GM18507 (cell line): ENCODE measurements around the gene ATXN1.
A peak's percentile ranks its signal among the peaks of the same experiment; 100 is the strongest.

ENCODE experiments used
- DNase-seq: peaks from one replicate; pipeline ENCODE4 v3.0.0; 2011; ENCODE audit warnings: low read depth; ENCODE audit not compliant: insufficient read length; ENCODE audit errors: extremely low spot score
- FAIRE-seq: peaks from 2 replicates; lab custom pipeline; 2011; peaks lifted over from hg19 to GRCh38; lab: Jason Lieb, UNC

ATXN1 gene

DNA sequence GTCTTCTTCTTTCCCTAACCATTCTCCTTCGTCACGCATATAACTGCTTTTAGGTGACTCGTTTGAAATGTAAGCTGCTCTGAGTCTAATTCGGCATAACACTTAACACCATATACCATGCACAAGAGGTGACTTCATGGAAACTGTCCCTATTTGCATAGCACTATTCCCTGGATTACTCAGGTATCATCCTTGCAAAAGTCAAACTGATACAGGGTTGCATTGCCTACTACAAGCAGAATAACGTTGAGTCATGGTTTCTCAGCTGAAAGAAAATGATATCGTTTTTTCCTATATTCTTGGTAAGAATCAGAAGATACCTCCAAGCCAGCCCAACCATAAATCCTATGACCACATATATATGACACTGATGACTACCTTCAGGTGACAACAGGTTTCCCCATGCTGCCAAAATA is 227.5 kb downstream of the ATXN1 start:
- FAIRE-seq, result no peak
- DNase-seq, result no peak

DNA sequence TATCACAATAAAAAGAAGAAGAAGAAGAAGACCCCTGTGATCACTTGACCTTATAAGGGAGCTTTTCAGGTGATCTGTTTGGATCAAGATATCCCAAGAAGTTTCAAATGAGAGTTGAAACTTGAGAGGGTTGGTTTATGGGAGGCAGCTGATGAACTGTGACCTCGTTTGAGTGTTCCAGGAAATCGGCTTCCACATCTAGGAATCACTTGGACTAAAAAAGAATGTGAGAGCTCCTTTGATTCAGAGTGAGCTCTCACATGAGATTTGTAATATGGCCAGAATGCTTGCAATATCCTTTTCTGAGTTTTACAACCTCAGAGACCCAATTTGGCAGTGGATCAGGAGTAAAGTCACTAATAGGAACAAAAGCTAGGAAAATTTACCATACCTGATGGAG is 228.1 kb downstream of the ATXN1 start:
- no peak for FAIRE-seq

DNA sequence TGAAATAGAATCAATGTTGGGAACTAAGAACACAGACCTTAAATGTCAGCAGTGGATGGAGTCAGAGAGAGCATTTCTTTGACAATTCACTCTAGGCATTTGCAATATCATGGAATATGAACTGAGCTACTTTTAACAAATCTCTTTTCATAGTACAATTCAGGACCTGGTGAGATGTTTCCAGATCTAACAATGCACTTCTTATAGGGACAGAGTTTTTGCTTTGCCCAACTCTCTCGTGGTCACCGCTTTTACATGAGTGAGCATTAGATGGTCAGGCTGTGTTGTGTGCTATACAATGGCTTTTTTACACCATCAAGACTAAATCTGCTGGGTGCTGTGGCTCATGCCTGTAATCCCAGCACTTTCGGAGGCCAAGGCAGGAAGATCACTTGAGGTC is 233.6 kb downstream of the ATXN1 start:
- DNase-seq, result no peak
- FAIRE-seq, result no peak

More for the DNA sequence above, 228.1 kb downstream of the ATXN1 start:
- no peak for DNase-seq

DNA sequence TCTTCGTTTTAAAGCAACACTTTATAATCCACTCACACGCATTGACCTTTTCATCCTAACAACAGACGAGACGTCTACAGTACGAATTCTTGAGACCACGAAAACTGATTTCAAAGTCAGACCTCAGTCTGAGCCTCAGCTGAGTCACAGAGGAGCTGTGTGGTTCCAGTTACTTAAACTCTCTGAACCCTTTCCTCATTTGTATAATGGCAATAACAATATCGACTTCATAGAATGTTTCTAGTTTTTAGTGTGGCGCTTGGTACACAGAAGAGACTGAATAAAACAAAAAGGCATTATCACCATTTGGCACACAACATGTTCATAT is 236.9 kb downstream of the ATXN1 start:
- DNase-seq, result no peak
- no peak for FAIRE-seq

GRCh38 chr6:16523606-16524379 is 237.5 kb downstream of the ATXN1 start:
- no peak for DNase-seq

GRCh38 chr6:16522937-16523336 is 238.3 kb downstream of the ATXN1 start:
- DNase-seq (no peak), FAIRE-seq (no peak)

More at GRCh38 chr6:16523606-16524379, 237.5 kb downstream of the ATXN1 start:
- no peak for FAIRE-seq

DNA sequence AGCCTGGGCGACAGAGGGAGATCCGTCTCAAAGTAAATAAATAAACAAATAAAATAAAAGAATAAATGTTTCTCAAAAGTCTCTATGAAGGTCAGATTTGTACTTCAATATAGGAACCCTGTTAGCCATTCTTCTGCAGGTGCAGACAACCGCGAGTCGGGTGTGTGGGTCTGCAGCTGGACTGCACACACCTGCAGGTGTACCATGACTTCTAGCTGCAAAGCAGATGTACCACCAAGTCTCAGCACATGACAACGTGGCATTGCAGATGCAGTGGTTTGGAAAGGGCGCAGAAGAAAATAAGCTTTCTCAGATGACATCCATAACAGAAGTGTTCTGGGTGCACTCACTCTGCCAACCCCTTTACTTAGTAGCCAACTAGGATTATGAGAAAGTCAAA is 239.7 kb downstream of the ATXN1 start:
- DNase-seq (no peak), FAIRE-seq (no peak)

GRCh38 chr6:16519265-16520242 is 241.7 kb downstream of the ATXN1 start:
- FAIRE-seq (no peak), DNase-seq (no peak)

DNA sequence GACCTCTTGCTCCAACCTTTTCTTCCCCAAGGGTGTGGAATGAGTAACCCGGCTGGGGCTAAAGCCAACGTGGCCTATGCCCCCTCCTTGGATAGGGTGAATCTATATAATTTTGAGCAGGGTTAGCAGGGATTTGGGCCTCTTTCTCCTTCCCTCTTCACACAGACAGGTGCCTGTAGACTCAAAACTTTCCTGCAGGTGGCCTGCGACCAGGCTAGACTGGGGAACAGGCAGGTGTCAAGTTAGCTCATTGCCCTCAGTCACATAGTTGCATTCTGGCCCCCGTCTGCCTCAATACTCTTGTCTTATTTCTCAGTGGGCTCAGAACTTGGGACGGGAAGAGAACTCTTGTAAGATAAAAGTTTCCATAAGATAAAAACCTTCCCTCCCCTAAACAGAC is 243.0 kb downstream of the ATXN1 start:
- no peak for FAIRE-seq
- no peak for DNase-seq

- DNase-seq, result no peak
- FAIRE-seq, result peak; percentile 78
Measured at GRCh38 chr6:16514249-16514648, 247.0 kb downstream of the ATXN1 start.

DNA sequence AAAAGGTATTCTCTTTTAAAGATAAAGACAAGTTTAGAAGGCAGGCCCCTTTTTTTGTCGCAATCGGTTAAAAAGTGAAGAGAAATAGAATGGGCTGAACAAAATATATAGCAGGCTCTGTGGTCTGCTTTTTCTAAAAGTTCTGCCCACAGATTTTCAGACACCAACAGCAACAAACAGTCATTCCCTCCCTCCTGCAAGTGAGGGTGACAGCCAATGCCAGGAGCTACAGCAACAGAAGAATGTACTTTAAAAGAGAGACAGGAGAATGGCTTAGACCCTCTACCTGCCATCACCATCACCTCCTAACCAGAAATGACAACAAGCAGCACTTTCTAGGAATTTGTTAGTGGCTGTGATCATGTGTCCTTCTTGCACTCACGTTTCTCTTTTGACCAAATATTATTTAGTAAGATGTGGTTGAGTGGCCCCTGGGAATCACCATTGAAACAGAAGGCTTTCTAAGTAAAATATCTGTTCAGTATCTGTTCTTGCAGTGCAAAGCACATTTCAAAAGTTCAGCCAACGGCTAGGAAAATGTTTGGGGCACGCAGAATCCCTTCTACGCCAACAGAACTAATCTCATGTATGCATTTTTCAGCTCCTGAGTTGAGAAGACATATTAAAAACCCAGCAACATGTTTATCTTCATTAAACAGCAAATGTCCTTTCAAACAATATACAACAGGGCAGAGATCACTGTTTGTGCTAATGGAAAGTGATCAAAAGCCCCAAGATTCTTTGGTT is 248.5 kb downstream of the ATXN1 start:
- no peak for FAIRE-seq
- DNase-seq, result no peak

DNA sequence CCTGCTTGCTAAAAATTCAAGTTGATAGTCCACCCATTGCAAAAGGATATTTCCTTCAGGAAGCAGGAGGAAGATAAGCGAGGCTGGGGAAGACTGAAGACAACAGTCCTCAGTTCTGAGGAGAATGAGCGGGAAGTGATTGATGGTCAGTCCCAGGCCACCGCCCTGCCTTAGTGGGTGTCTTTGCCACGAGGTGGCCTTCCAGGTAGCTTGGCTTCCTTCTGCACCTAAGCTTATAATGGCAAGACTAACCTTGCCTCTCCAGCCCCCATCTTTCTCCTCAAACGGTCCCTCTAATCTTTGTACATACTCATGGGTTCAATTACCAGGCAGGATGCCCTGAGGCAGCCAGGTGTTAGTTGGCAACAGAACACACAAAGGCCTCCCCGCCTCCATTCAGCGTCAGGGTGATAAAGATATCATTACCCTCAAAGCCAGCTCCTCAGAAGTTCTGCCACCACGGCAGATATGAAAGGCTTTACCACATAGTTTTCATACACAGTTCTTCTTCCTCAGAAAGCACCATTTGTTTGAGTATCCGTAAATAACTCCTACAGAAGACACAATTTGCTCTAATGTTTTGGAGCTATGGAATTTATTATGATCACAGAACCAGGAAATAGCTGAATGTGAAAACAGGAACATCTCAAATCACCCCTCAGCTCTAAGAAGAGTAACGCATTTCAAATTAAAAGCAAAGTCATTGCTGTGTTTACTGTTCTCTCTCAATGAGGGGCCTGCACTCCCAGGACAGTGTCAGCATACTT is 249.4 kb downstream of the ATXN1 start:
- FAIRE-seq, result peak; percentile 67
- DNase-seq, result no peak

DNA sequence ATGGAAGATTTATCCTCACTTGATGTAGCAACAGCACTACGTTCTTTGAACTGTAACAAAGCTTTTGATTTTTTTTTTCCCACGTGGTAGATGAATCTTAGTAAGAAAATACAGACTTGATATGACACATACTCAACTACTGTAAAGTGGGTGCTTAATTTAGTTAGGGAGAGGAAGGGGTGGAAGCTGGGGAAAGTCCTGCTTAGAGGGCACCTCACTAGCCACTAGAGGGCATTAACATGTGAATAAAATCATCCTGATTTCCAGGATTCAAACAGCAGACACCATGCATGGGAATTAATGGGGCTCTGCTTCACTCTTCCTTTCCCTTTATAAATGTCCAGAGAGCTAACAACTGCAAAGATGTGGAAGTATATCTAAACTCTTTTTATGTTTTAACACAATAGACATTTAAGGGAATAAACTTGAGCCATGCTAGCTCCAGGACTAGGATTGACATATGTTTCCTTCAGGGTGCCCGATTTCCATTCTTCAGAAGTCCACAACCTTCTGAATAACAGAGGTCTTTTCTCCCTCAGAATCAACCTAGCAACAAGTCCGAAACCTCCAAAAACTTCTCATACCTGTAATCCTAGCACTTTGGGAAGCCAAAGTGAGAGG is 250.1 kb downstream of the ATXN1 start:
- FAIRE-seq (peak; percentile 82), DNase-seq (no peak)

DNA sequence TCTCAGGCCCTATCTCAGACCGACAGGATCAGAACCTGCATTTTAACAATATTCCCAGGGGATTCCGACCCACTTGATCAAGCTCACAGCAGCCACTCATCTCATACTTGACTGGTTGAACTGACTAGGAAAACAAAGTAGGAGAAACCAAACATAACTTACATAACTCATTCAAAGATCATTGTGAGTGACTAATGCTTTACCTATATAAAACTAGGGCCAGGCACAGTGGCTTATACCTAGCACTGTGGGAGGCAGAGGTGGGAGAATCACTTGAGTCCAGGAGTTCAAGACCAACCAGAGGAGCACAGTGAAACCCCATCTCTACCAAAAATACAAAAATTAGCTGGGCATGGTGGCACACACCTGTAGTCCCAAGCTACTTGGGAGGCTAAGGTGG is 251.0 kb downstream of the ATXN1 start:
- no peak for FAIRE-seq
- no peak for DNase-seq

DNA sequence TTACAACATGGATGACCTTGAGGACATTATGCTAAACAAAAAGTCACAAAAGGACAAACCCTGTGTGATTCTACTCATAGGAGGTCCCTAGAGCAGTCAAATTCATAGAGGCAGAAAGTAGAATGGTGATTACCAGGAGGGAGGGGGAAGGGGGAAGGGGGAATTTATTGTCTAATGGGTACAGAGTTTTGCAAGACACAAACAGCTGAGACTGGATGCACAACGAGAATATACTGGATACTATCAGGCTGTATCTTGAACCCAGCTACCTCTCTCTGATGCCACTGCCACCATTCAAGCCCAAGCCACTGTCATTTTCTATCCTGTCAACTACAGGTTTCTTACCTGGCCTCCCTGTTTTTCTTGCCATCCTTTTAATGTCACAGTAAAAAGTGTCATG is 252.3 kb downstream of the ATXN1 start:
- no peak for DNase-seq
- no peak for FAIRE-seq

DNA sequence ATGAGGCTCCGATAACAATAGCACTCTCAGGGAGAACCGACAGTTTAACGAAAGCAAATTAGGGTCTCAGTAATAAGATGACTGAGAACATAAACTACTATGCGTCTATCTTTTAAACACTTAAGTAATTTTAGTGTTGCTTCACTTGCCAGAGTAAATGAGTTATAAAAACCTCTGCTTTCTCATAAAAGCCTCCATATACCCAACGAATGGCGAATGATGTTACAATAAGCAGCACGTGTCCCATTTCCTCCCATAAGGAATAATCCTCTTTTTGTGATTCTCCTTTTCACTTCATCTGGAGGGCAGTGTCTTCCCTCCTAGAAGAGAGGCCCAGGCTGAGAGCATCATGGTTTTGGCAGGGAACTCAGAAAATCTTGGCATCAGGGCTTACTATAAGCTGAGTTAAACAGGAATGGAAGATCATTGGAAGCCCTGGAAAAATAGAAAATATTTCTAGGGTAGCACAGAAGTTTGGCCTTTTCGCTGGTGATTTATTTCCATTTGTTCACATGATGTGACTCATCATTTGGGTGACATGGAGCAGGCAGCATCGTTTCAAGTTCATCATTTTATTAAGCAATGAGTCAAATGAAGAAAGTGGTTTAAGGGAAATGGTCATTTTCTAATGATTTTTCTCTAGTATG is 255.4 kb downstream of the ATXN1 start:
- DNase-seq (no peak), FAIRE-seq (peak; percentile 39)

DNA sequence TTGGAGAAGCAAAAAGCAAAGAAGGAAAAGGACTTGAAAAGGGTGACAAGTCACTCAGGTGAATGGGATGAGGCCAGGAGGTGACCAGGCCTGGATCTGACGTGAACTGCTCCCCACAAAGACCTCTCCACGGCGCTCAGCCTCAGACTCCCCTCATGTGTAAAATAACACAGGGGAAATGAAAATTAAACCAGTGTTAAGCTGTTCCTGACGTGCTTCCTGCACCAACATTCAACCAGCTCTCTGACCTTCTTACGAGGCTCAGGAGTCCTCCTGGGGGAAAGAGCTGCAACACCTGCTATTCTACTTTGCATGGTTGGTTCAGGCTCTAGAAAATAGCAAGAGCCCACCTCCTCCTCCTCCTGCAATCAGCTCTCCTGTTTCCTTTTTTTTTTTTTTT is 256.7 kb downstream of the ATXN1 start:
- DNase-seq, result no peak
- peak; percentile 86 for FAIRE-seq

DNA sequence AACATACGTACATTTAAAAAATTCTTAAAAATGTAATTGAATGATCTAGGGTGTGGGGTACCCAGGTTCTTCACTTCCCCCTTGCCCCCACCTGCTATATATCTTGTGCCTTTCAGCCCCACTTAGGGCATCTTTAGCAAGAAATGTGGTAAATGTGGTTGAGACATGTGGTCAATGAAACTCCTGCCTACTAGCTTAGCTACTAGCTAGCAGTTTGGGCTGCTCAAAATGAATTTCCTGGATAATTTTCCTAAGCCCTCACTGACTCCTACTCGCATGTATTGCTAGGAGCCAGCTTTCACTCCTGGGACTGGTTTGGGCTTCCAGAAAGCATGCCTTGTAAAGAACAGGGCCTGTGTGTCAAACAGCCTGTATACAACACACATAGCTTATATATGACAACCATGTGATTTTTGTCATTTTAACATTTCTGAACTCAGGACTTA is 257.3 kb downstream of the ATXN1 start:
- DNase-seq, result no peak
- no peak for FAIRE-seq
